Measurements from ENCODE around the gene ACTA1.
"Not testable (repeated sequence)": the region's sequence is repeated elsewhere in the genome, so short reads cannot be mapped to it uniquely, and the experiment has no call there.

ACTA1 gene

GRCh38 chr1:229408458-229409037, 25.3 kb downstream of the ACTA1 start:
- no peak for TF ChIP-seq CTCF (IDR thresholded peaks at IDR 0.05; ENCODE audit: low read depth, low read length)
- DNase-seq (ENCODE audit: extremely low read depth, low read depth), result no peak

GRCh38 chr1:229407206-229408026, 26.5 kb downstream of the ACTA1 start:
- DNase-seq (ENCODE audit: extremely low read depth, low read depth), result no peak
- no peak for TF ChIP-seq CTCF (IDR thresholded peaks at IDR 0.05; ENCODE audit: low read depth, low read length)

- TF ChIP-seq CTCF (IDR thresholded peaks at IDR 0.05; ENCODE audit: low read depth, low read length), result no peak
- DNase-seq (ENCODE audit: extremely low read depth, low read depth), result no peak
Measured at GRCh38 chr1:229406798-229407197, 27.1 kb downstream of the ACTA1 start.

- DNase-seq (ENCODE audit: extremely low read depth, low read depth), result no peak
- no peak for TF ChIP-seq CTCF (IDR thresholded peaks at IDR 0.05; ENCODE audit: low read depth, low read length)
Measured at GRCh38 chr1:229403573-229403972, 30.3 kb downstream of the ACTA1 start.

GRCh38 chr1:229402993-229403392, 30.9 kb downstream of the ACTA1 start:
- TF ChIP-seq CTCF (IDR thresholded peaks at IDR 0.05; ENCODE audit: low read depth, low read length), result no peak
- DNase-seq (ENCODE audit: extremely low read depth, low read depth), result no peak

- DNase-seq (ENCODE audit: extremely low read depth, low read depth), result not testable (repeated sequence)
Measured at GRCh38 chr1:229402329-229402728, 31.6 kb downstream of the ACTA1 start.

- TF ChIP-seq CTCF (IDR thresholded peaks at IDR 0.05; ENCODE audit: low read depth, low read length), result no peak
- DNase-seq (ENCODE audit: extremely low read depth, low read depth), result no peak
Measured at GRCh38 chr1:229397762-229398161, 36.1 kb downstream of the ACTA1 start.
